NOMO-1 (cell line): ENCODE data around the gene MYG1.
"Not testable (repeated sequence)": the region's sequence is repeated elsewhere in the genome, so short reads cannot be mapped to it uniquely, and the experiment has no call there.

Experiments
- DNase-seq, 2 experiments: peaks; one replicate each; lab custom pipeline; 2025; ENCODE audit not compliant: unreplicated experiment in 2 of 2; lab: John Stamatoyannopoulos, UW

The MYG1 gene

DNA sequence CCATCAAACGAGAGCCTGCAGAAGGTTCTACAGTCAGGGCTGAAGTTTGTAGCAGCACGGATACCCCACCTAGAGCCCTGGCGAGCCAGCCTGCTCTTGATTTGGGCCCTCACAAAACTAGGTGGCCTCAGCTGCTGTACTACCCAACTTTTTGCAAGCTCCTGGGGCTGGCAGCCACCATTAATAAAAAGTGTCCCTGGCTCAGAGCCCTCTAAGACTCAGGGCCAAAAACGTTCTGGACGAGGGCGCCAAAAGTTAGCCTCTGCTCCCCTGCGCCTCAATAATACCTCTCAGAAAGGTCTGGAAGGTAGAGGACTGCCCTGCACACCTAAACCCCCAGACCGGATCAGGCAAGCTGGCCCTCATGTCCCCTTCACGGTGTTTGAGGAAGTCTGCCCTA lies 13.0 kb upstream of the MYG1 start:
- DNase-seq, result no peak

GRCh38 chr12:53287741-53288216 lies 11.7 kb upstream of the MYG1 start:
- DNase-seq, result peak in 1 of 2 experiments; percentile 42

DNA sequence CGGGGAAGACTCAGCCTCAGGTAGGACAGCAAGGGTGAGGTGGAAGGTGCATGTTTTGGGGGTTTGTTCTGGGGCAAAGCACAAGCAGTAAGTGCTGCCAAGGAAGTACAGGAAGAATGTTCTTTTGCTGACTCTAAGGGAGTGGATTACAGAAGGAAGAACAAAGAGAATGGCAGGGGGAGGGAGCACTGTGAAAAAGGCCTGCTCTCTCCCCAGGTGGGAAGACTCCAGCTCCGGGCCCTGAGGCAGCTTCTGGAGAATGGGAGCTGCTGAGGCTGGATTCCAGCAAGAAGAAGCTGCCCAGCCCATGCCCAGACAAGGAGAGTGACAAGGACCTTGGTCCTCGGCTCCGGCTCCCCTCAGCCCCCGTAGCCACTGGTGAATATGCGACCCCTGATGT lies 11.2 kb upstream of the MYG1 start:
- no peak for DNase-seq

GRCh38 chr12:53289891-53290290 lies 9.6 kb upstream of the MYG1 start:
- no peak for DNase-seq

DNA sequence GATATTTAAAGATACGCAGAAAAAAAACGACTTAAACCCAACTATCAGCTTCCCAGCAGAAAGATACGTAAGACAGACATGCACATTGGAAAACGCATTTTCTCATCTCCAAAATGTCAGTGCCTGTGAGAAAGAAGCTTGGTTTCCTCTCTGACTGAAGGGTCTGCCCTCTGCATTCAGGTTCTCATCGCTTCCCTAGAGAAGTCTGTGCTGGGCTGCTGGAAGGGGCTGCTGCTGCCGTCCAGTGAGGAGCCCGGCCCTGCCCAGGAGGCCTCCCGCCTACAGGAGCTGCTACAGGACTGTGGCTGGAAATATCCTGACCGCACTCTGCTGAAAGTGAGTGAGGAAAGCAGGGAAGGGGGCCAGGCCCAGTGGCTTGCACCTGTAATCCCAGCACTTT lies 8.8 kb upstream of the MYG1 start:
- no peak for DNase-seq

- DNase-seq, result no peak
Observed at GRCh38 chr12:53292426-53292825, 7.1 kb upstream of the MYG1 start.

DNA sequence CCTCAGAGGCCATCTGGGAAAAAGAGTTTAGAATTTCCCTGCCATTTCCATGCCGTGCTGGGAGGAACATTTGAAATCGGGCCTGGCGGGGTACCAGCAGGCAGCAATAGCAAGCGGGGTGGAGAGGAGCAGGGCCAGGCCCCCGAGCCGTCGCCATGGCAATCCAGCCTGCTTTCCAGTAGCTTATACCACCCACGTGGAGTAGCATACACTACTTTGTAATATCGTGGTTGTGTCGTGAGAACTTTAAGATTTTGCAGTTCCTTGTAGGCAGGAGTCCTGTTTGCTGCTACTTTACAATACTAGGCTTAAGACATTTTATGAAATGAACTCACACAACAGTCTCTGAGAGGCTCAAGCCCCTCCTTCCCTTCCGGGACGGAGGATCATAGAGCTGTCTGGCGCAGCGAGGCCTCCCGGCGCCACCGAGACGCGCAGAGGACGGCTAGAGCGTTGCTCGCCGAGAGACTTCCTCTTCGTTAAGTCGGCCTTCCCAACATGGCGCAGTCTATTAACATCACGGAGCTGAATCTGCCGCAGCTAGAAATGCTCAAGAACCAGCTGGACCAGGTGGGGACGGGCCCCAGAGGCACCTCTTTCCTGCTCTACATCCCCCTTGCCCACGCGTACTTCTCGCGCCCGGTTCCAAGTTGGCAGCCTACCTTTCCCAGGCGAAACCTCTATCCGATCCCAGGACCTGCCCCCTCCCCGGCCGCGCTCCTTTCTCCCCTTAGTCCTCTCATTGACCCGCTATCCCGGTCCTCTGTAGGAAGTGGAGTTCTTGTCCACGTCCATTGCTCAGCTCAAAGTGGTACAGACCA lies 4.2 kb upstream of the MYG1 start, which contains the start of gene PFDN5:
Gene PFDN5 (plus strand): TSS at position 473 of the 821 bp plus-strand sequence. CDS start 26 bp downstream, at position 499.
- peak; percentile 84 to 91 for DNase-seq

- no peak for DNase-seq
Observed at GRCh38 chr12:53295891-53296219, 3.6 kb upstream of the MYG1 start.

DNA sequence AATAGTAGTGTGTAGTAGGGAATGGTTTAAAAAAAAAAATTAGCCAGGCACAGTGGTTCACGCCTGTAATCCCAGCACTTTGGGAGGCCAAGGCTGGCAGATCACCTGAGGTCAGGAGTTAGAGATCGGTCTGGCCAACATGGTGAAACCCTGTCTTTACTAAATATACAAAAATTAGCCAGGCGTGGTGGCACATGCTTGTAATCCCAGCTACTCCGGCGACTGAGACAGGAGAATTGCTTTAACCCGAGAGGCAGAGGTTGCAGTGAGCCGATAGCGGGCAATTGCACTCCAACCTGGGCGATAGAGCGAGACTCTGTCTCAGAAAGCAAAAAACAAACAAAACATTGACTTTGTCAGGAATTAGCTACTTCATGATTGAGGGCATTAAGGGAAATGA lies 2.4 kb upstream of the MYG1 start:
- not testable (repeated sequence) for DNase-seq

- DNase-seq, result peak; percentile 49 to 78
Observed at GRCh38 chr12:53298164-53298563, 1.3 kb upstream of the MYG1 start.

DNA sequence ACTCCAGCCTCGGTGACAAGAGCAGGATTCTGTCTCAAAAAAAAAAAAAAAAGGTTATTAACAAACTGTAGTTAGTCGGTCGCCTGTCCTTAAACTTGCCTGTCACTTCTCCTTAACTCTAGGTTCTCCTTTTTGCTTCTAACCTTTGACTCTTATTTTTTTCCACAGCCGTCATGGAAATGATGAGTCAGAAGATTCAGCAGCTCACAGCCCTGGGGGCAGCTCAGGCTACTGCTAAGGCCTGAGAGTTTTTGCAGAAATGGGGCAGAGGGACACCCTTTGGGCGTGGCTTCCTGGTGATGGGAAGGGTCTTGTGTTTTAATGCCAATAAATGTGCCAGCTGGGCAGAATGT lies 418 bp upstream of the MYG1 start:
- peak; percentile 89 to 99 for DNase-seq

- DNase-seq, result no peak
Observed at GRCh38 chr12:53300187-53300586, 692 bp downstream of the MYG1 start.

DNA sequence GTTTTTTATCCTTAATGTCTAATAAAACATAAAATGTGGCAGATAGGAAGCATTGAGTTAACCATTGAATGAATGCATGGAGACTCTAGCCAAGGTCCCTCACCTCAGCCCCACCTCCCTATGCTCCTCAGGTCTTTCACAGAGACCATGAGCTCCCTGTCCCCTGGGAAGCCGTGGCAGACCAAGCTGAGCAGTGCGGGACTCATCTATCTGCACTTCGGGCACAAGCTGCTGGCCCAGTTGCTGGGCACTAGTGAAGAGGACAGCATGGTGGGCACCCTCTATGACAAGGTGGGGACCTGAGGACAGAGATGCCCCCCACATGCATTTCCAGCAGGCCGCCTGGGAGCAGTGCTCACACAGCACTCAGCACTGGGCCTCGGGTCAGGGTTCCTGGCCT lies 3.4 kb downstream of the MYG1 start:
- DNase-seq, result no peak

- DNase-seq, result no peak
Observed at GRCh38 chr12:53306826-53307225, 7.3 kb downstream of the MYG1 start.

GRCh38 chr12:53308276-53308675 lies 8.8 kb downstream of the MYG1 start:
- DNase-seq, result no peak

- peak; percentile 11 to 21 for DNase-seq
Observed at GRCh38 chr12:53313996-53314395, 14.5 kb downstream of the MYG1 start.

DNA sequence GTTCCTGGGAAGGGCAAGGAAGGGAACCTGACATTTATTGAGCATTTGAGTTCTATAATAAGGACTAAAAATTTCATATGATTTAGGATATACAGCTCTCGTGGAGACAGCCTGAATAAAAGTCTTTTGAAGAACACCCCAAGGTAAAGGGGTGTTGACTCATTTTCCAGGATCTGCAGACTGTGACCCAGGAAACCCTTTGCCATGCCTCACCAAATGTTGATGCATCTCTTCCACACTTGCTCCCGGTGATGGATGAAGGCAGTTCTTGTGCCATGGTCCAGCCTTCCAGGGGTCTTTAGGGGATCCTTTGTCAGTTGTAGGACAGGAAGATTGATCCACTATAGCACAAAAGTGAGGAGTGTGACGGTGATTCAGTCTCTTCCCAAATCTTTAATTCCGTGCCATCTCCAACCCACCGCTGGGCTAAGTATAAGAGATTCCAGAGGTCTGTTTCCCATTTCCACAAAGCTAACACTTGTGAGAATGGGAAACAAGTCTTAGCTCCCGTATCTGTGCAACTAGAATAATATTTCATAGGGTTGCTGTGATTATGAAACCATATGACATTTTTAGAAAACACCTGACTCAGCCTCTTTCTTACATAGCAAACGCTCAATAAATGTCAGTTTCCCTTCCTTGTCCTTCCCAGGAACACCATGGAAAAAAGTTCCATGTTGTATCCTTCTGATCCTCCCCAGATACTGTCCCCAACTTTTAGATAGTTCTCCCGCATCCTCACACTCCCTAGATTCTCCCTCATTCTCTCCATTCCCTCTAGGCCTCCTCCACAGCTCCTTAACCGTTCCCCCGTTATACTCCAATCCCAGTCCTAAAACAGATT lies 21.1 kb downstream of the MYG1 start:
- DNase-seq, result no peak

- peak; percentile 66 to 74 for DNase-seq
Observed at GRCh38 chr12:53324113-53324778, 24.8 kb downstream of the MYG1 start.

DNA sequence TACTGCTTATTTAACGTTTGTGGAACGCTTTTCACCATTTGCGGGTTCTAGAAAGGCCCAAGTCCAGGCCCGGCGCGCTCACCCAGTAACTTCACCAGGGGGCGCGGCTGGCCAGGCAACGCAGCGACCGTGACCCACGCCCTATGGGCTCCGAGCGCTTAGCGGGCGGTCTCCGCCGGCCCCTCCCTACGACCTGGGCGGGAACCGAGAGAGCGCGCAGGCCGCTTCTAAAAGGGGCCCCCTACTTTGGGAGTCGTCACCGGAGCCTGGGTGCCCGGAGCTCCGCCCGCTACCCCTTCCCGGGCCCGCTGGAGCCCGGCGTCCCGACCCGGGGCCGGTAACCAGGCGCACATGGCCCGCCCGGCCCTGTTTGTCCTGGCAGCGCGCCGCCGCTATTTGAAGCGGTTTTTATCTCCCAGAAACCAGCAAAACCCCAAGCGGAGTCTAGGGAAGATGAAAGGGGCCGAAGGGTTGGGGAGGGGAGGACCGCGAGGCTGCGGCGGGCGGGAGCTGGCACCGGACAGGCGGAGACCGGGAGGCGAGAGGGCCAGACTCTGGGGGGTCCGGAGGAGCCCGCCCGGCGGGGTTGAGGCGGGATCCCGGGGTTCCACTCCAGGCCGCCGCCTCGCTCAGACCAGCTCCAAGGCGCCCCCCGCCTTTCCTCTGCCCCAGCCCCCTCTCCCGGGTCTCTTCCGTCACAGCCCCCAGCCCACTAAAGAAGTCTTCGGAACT lies 25.4 kb downstream of the MYG1 start:
- peak; percentile 88 for DNase-seq

DNA sequence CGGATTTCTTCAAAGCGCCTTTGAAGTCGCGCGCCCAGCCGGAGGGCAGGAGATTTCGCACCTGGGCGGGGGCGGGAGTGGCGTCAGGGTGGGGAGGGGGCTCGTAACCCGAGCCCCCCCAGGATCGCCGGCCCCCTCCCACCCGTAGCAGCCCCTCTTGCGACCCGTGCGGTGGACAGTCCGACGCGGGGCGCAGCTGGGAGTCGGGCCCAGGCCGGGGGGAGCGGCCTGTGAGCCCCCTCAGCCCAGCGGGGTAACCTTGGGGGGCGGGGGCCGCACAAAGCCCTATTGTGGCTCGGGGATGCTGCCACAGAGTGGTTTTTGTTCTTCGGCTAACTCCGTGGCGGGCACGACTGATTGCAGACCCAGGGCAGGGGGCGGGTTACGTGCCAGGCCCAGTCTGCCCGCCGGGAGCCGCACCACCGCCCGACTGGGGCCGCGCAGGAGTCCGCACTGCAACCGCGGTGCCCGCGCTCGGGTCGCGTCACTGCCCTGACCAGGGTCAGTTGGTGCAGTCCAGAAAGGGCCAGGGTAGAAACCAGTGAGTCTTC lies 26.1 kb downstream of the MYG1 start:
- no peak for DNase-seq
